Coronary artery (tissue), 2 donors: ENCODE measurements around the gene ACBD6.
A peak's percentile ranks its signal among the peaks of the same experiment; 100 is the strongest.
"Not testable (repeated sequence)": the region's sequence is repeated elsewhere in the genome, so short reads cannot be mapped to it uniquely, and the experiment has no call there.

Source experiments
- DNase-seq: peaks from one replicate; pipeline ENCODE4 v3.0.0-alpha.2; 2017; ENCODE audit warnings: low spot score
- H3K27ac ChIP-seq, 2 donors: fragments of 200-600 bp; sonication (generic); one replicate each; pipeline ENCODE4 v1.5.1; 2016 to 2019
- H3K4me3 ChIP-seq: fragments of 200-600 bp; sonication (generic); 2 replicates; pipeline ENCODE4 v1.5.1; 2016; ENCODE audit warnings: mild to moderate bottlenecking, moderate library complexity
- TF ChIP-seq, protein P1 (sequence below): fragments of 200-600 bp; sonication (generic); IDR thresholded peaks from one replicate; pipeline ENCODE4 v1.5.1; 2019; ENCODE audit warnings: antibody characterized with exemption

ACBD6 gene

DNA sequence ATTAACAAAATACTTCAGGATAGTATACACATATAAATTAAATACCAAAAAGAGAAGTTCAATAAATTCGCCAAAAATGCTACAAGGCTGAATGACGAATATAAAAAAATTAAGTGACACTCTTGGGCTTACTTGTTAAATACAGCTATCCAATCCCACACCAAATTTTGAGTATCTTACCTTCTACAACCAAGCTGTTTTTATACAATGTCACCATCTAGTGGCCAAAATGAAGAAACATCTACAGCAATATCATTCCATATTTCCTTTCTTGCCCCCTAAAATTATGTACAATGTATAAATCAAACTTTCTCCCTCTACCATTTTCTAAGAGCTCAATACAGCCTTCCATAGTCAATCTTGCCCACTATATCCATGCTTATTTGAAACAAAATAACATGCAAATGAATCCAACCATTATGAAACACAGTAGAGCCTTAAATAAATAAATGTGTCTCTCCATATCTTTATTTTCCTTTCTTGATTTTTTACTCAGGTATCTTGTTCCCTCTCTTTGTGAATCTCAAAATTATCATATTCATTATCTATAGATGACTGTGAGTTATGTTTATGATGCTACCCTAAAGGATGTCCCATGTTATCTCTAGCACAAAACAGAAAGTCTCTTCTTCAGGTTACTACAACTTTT lies 86.3 kb downstream of the ACBD6 start:
- no peak overlapping the region for H3K27ac ChIP-seq
- no peak overlapping the region for H3K4me3 ChIP-seq
- DNase-seq: no peak
- TF ChIP-seq, protein P1, sequence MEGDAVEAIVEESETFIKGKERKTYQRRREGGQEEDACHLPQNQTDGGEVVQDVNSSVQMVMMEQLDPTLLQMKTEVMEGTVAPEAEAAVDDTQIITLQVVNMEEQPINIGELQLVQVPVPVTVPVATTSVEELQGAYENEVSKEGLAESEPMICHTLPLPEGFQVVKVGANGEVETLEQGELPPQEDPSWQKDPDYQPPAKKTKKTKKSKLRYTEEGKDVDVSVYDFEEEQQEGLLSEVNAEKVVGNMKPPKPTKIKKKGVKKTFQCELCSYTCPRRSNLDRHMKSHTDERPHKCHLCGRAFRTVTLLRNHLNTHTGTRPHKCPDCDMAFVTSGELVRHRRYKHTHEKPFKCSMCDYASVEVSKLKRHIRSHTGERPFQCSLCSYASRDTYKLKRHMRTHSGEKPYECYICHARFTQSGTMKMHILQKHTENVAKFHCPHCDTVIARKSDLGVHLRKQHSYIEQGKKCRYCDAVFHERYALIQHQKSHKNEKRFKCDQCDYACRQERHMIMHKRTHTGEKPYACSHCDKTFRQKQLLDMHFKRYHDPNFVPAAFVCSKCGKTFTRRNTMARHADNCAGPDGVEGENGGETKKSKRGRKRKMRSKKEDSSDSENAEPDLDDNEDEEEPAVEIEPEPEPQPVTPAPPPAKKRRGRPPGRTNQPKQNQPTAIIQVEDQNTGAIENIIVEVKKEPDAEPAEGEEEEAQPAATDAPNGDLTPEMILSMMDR: peak; percentile 21

DNA sequence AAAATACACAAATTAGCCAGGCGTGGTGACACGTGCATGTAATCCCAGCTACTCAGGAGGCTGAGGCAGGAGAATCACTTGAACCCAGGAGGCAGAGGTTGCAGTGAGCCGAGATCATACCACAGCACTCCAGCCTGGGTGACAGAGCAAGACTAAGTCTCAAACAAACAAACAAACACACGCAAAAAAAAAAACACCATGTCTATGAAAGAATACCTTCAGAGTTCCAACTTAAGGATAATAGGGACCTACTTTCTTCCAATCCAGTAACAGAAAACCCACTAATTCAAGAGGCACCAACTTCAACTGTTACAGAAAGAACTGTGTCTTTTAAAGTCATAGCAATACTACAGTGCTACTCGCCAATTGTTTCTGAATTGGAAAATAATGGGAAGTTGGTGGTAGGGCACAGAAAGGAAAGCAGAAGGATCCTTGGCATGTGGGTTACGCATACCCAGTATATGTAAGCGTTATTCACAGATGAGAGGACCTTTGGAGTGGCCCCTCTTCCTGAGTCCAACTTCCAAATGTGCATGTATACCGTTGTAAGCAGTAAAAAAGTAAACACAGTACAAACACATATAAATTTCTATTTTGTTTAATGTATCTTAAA lies 87.0 kb downstream of the ACBD6 start:
- no peak overlapping the region for H3K4me3 ChIP-seq
- no peak overlapping the region for H3K27ac ChIP-seq
- TF ChIP-seq, protein P1: no peak
- DNase-seq: no peak

DNA sequence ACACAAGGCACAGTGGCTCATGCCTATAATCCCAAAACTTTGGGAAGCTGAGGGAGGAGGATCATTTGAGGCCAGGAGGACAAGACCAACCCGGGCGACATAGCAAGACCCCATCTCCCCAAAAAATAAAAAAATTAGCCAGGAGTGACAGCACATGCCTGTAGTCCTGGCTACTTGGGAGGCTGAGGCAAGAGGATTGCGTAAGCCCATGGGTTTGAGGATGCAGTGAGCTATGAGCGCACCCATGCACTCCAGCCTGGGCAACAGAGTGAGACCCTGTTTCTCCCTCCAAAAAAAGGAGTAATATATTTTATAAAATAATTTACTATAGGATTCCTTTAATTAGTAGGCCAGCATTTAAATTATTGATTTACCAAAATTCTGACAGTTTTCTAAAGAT lies 89.8 kb downstream of the ACBD6 start:
- DNase-seq: no peak
- Histone ChIP-seq H3K27ac (no peak overlapping the region), H3K4me3 (no peak overlapping the region)
- TF ChIP-seq, protein P1: no peak

DNA sequence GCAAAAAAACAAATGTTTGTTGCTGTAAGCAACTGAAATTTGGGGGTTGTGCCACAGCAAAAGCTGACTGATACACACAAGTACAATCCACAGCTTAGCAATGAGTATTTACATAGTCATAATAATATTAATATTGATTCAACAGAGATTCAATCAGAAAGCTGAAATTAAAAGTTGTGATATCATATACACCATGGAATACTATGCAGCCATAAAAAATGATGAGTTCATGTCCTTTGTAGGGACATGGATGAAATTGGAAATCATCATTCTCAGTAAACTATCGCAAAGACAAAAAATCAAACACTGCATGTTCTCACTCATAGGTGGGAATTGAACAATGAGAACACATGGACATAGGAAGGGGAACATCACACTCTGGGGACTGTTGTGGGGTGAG lies 94.2 kb downstream of the ACBD6 start:
- H3K4me3 ChIP-seq, DNase-seq, H3K27ac ChIP-seq: not testable (repeated sequence)

DNA sequence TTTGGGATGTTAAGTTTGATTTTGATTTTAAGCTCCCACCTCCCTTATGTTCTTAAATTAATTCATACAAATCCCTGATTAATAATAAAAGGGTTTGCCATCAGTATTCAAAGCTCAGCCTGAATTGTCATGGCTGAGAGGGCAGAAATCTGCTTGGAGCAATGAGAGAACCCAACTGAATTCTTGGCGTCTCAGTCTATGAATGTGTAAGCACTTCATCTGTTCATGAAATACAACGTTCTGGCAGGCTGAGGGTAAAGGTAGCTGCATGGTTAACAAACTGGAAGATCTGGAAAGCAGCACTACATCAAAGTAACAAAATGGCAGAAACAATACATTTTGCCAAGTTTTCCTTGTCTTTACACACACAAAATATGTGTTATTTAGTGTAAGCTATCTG lies 95.3 kb downstream of the ACBD6 start:
- TF ChIP-seq, protein P1: no peak
- Histone ChIP-seq H3K27ac (no peak overlapping the region), H3K4me3 (no peak overlapping the region)
- no peak for DNase-seq

DNA sequence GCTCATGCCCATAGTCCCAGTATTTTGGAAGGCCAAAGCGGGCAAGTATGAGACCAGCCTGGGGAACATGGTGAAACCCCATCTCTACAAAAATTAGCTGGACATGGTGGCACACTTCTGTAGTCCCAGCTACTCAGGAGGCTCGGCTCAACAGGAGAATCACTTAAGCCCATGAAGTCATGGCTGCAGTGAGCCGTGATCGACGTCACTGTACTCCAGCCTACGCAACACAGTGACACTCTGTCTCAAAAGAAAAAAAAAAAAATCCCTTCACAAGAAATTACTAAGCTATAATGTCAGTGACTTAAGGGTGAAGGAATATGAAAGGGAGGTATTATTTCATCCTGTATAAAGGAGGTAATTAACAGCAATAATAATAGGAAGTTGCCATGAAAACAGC lies 99.8 kb downstream of the ACBD6 start:
- no peak overlapping the region for H3K27ac ChIP-seq
- TF ChIP-seq, protein P1: no peak
- DNase-seq: no peak
- no peak overlapping the region for H3K4me3 ChIP-seq

DNA sequence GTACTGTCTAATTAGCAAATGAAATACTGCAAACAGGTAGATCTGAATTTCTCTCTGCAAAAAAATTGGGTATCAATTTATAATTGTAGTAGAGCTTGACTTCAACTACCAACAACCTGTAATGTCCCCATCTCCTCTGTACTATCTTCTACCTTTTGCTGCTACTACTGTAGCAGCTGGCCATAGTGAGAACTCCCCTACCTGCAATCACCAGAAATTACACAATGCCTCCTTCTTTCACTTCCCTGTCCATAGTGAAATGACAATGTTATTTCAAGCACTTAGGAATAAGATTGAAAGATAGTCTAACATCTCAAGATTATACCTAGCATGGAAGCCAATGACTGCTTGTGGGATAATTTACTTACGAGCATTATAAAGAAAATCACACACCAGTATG lies 100.4 kb downstream of the ACBD6 start:
- no peak for DNase-seq
- no peak overlapping the region for H3K4me3 ChIP-seq
- no peak overlapping the region for H3K27ac ChIP-seq
- TF ChIP-seq, protein P1: no peak
